ENCODE results near the gene MAPRE2.
"Not testable (repeated sequence)": the region's sequence is repeated elsewhere in the genome, so short reads cannot be mapped to it uniquely, and the experiment has no call there.

The MAPRE2 gene

GRCh38 chr18:35095983-35096676 is 54.9 kb downstream of the MAPRE2 start:
- no peak for DNase-seq

- no peak for DNase-seq
Observed at GRCh38 chr18:35096677-35097011, 55.4 kb downstream of the MAPRE2 start.

- no peak for DNase-seq
Observed at GRCh38 chr18:35097195-35097594, 56.0 kb downstream of the MAPRE2 start.

- no peak for DNase-seq
Observed at GRCh38 chr18:35097763-35098162, 56.5 kb downstream of the MAPRE2 start.

GRCh38 chr18:35099911-35100310 is 58.7 kb downstream of the MAPRE2 start:
- no peak for DNase-seq

GRCh38 chr18:35104391-35105051 is 63.3 kb downstream of the MAPRE2 start:
- no peak for DNase-seq

GRCh38 chr18:35106013-35106844 is 65.0 kb downstream of the MAPRE2 start:
- DNase-seq: no peak

GRCh38 chr18:35106845-35107148 is 65.6 kb downstream of the MAPRE2 start:
- no peak for DNase-seq

- DNase-seq: no peak
Observed at GRCh38 chr18:35107216-35107615, 66.0 kb downstream of the MAPRE2 start.

GRCh38 chr18:35108088-35108487 is 66.9 kb downstream of the MAPRE2 start:
- DNase-seq: not testable (repeated sequence)

- DNase-seq: no peak
Observed at GRCh38 chr18:35110059-35110458, 68.8 kb downstream of the MAPRE2 start.

GRCh38 chr18:35110554-35111485 is 69.6 kb downstream of the MAPRE2 start:
- no peak for DNase-seq

GRCh38 chr18:35112696-35113095 is 71.5 kb downstream of the MAPRE2 start:
- DNase-seq: no peak

- no peak for DNase-seq
Observed at GRCh38 chr18:35114305-35114704, 73.1 kb downstream of the MAPRE2 start.

GRCh38 chr18:35116784-35117318 is 75.6 kb downstream of the MAPRE2 start:
- no peak for DNase-seq

- no peak for DNase-seq
Observed at GRCh38 chr18:35117372-35117771, 76.2 kb downstream of the MAPRE2 start.

GRCh38 chr18:35117951-35118411 is 76.8 kb downstream of the MAPRE2 start:
- no peak for DNase-seq

GRCh38 chr18:35118641-35119040 is 77.4 kb downstream of the MAPRE2 start:
- DNase-seq: no peak

- DNase-seq: no peak
Observed at GRCh38 chr18:35121038-35121437, 79.8 kb downstream of the MAPRE2 start.

- DNase-seq: no peak
Observed at GRCh38 chr18:35121531-35121930, 80.3 kb downstream of the MAPRE2 start.

GRCh38 chr18:35122586-35123224 is 81.5 kb downstream of the MAPRE2 start:
- DNase-seq: no peak

GRCh38 chr18:35123811-35124210 is 82.6 kb downstream of the MAPRE2 start:
- no peak for DNase-seq

All from GF-D8 (cell line).